Ishikawa (cell line): ENCODE results near the gene FLVCR2.

ENCODE experiments used
- CEBPB ChIP-seq: IDR thresholded peaks from 2 replicates; pipeline ENCODE4 v1.6.1; 2012
- CREB1 ChIP-seq: IDR thresholded peaks from 2 replicates; pipeline ENCODE4 v1.6.1; 2012; ENCODE audit warnings: low read depth
- EGR1 ChIP-seq: IDR thresholded peaks from 2 replicates; pipeline ENCODE4 v1.6.1; 2012
- EP300 ChIP-seq: IDR thresholded peaks from 2 replicates; pipeline ENCODE4 v1.6.1; 2012; ENCODE audit warnings: borderline replicate concordance
- FOXM1 ChIP-seq: IDR thresholded peaks from 2 replicates; pipeline ENCODE4 v1.6.1; 2012; ENCODE audit warnings: low read depth, borderline replicate concordance
- NFIC ChIP-seq: IDR thresholded peaks from 2 replicates; pipeline ENCODE4 v1.6.1; 2012
- RAD21 ChIP-seq: IDR thresholded peaks from 2 replicates; pipeline ENCODE4 v1.6.1; 2012; ENCODE audit warnings: low read depth
- TAF1 ChIP-seq: IDR thresholded peaks from 2 replicates; pipeline ENCODE4 v1.6.1; 2012; ENCODE audit warnings: low read depth, mild to moderate bottlenecking
- TCF12 ChIP-seq: IDR thresholded peaks from 2 replicates; pipeline ENCODE4 v1.6.1; 2012; ENCODE audit warnings: low read depth
- TEAD4 ChIP-seq: IDR thresholded peaks from 2 replicates; pipeline ENCODE4 v1.6.1; 2012
- USF1 ChIP-seq: IDR thresholded peaks from 2 replicates; pipeline ENCODE4 v1.6.1; 2012
- YY1 ChIP-seq: IDR thresholded peaks from 2 replicates; pipeline ENCODE4 v1.6.1; 2012; ENCODE audit warnings: low read depth
- ZBTB7A ChIP-seq: IDR thresholded peaks from 2 replicates; pipeline ENCODE4 v1.6.1; 2012; ENCODE audit warnings: low read depth
- TF ChIP-seq, protein P1 (sequence below): IDR thresholded peaks from 2 replicates; pipeline ENCODE4 v1.6.1; 2012
- TF ChIP-seq, protein P2 (sequence below): IDR thresholded peaks from 2 replicates; pipeline ENCODE4 v1.6.1; 2012; ENCODE audit warnings: low read depth, mild to moderate bottlenecking

The FLVCR2 gene

DNA sequence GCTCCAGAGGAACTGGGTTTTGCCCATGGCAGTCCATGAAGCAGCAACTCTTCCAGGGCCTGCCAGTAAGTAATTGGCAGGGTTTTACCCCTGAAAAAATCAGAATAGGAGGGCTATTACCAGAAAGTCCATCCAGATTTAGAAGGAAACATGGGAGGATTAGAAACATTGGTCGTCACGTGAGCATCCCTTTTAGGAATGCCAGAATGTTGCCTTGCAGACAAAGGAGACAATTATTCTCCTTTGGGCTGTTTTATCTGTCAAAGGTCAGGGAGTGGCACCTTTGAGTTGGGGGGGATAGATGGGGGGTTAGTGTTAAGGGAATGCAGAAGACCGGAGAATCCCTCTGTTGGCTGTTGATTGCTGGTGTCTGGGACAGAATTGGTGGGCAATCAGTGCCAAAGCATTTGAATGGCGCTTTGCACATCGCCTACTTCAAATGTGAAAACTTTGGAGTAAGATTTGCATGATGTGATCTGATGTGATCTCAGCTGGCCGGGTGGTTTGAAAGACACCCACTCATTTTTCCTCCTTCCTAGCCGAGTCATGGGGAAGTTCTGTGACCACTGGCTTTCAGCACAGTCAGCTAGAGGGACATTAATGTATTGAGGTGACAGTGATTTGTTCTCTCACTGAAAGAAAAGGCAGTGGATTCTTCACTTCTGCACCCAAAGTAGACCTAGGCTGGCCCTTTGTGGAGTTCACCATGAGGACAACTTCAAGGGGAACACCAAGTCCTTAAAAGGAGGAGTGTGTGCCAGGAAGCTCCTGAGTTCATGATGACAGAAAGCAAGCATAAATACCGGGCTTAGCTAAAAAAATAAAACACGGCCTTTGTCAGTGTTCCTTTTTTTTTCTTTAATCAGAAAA lies 31.4 kb downstream of the FLVCR2 start:
- TF ChIP-seq TAF1 (no peak), TEAD4 (no peak), CREB1 (no peak), TCF12 (no peak), FOXM1 (no peak), ZBTB7A (no peak), NFIC (no peak), EP300 (no peak), USF1 (no peak), EGR1 (no peak), RAD21 (no peak), CEBPB (no peak)
- TF ChIP-seq, protein P1, sequence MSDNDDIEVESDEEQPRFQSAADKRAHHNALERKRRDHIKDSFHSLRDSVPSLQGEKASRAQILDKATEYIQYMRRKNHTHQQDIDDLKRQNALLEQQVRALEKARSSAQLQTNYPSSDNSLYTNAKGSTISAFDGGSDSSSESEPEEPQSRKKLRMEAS: no peak

DNA sequence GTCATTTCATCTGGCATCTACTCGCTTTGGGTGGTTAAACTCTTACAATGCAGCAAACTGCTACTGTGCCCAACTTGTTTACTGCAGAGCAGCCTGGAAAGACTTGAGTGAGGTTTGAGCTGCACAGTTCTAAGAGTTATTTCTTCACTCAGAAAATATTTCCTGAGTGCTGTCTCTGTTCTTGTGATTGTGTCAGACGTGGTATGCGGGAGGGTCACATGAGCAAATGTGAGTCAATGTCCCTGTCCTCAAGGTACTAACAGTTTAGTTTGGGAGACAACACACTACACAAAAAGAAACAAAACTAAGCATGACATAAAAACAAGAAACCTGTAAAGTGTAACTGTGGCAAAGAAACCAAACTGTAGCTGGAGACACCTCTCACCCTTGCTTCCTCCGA lies 32.4 kb downstream of the FLVCR2 start:
- TF ChIP-seq EGR1 (no peak), TEAD4 (no peak), TCF12 (no peak), CREB1 (no peak), EP300 (no peak)
- TF ChIP-seq, protein P1: no peak
- TF ChIP-seq, protein P2, sequence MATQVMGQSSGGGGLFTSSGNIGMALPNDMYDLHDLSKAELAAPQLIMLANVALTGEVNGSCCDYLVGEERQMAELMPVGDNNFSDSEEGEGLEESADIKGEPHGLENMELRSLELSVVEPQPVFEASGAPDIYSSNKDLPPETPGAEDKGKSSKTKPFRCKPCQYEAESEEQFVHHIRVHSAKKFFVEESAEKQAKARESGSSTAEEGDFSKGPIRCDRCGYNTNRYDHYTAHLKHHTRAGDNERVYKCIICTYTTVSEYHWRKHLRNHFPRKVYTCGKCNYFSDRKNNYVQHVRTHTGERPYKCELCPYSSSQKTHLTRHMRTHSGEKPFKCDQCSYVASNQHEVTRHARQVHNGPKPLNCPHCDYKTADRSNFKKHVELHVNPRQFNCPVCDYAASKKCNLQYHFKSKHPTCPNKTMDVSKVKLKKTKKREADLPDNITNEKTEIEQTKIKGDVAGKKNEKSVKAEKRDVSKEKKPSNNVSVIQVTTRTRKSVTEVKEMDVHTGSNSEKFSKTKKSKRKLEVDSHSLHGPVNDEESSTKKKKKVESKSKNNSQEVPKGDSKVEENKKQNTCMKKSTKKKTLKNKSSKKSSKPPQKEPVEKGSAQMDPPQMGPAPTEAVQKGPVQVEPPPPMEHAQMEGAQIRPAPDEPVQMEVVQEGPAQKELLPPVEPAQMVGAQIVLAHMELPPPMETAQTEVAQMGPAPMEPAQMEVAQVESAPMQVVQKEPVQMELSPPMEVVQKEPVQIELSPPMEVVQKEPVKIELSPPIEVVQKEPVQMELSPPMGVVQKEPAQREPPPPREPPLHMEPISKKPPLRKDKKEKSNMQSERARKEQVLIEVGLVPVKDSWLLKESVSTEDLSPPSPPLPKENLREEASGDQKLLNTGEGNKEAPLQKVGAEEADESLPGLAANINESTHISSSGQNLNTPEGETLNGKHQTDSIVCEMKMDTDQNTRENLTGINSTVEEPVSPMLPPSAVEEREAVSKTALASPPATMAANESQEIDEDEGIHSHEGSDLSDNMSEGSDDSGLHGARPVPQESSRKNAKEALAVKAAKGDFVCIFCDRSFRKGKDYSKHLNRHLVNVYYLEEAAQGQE: no peak

DNA sequence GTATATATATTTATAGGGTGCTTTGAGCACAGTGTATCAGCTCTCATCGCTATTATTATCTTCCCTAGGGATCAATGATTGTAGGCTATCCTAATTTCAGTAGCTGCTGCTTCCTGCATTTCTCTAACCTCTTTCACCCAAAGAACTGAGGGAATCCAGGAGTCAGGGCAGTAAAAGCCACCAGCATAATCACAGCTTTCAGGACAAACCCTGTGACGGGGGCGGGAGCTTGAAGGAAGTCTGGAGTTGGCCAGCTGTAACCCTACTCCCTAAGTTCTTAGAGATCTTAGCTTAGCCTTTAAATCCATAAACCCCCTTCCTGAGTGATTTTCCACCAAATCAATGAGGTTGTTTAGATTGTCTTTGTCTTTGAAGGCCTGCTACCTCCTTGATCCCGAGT lies 33.7 kb downstream of the FLVCR2 start:
- TF ChIP-seq, protein P2: no peak
- TF ChIP-seq, protein P1: no peak
- no peak for TF ChIP-seq EGR1
- TF ChIP-seq CEBPB: no peak
- TF ChIP-seq RAD21: no peak
- TF ChIP-seq FOXM1: no peak
- TF ChIP-seq TEAD4: no peak
- TF ChIP-seq CREB1: no peak
- TF ChIP-seq USF1: no peak
- TF ChIP-seq NFIC: no peak
- no peak for TF ChIP-seq EP300
- no peak for TF ChIP-seq TCF12

- TF ChIP-seq RAD21 (no peak), USF1 (no peak), YY1 (no peak), NFIC (no peak), CEBPB (no peak), EP300 (no peak), TCF12 (no peak), TEAD4 (no peak), TAF1 (no peak), CREB1 (no peak), EGR1 (no peak), FOXM1 (no peak)
- TF ChIP-seq, protein P2: no peak
These were observed 35.8 kb downstream of the FLVCR2 start for GRCh38 chr14:75614179-75614578.
